T-helper 22 cell (primary cell): ENCODE results near the gene SRSF9.
"Not testable (repeated sequence)": the region's sequence is repeated elsewhere in the genome, so short reads cannot be mapped to it uniquely, and the experiment has no call there.

Source experiments
- DNase-seq: peaks from one replicate; pipeline ENCODE4 v3.0.0-alpha.2; 2020; ENCODE audit warnings: low read depth

SRSF9 gene

GRCh38 chr12:120447992-120448391 lies 21.6 kb downstream of the SRSF9 start:
- DNase-seq, result no peak

DNA sequence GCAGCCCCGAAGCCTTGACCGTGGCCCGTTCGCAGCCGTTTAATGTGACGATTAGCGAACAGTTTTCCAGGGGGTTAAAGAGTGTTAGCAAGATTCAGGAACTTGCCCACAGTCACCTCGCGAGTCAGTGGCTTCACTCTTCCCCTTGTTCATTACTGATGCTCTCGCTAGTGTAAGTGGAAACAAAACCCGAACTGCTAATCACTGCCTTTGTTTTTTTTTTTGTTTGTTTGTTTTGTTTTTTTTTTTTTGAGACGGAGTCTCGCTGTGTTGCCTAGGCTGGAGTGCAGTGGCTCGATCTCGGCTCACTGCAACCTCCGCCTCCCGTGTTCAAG lies 22.7 kb downstream of the SRSF9 start:
- not testable (repeated sequence) for DNase-seq

DNA sequence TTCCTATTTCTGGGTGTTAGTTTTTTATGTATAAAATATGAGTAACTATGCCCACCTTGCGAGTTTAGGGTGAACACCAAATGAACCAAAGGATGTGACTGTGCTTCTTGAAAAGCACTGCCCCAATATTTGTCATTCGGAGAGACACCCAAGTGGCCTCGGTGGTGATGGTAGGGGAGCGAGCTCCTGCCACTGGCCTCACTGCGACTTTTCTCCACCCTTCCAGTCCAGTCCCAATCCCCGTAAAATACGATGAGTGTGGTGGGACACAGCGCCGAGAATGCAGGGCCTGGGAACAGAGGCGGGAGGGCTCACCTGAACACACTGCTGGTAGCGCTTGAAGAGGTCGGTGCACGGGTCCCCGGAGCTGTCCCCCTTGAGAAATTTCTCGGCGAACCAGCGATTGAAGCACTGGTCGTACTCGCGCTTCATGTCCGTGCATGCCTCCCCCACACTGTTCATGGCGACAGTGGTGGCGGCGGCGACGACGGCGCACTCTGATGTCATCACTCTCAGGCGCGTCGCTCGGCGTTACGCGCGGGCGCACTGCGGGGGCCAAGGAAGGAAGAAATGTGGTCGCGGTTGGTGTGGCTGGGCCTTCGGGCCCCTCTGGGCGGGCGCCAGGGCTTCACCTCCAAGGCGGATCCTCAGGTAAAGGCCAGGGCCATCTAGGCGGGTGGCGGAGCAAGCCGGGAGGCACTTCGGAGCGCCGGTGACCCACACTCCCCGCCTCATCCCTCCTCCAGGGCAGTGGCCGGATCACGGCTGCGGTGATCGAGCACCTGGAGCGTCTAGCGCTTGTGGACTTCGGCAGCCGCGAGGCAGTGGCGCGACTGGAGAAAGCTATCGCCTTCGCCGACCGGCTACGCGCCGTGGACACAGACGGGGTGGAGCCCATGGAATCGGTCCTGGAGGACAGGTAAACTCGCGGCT lies 23.4 kb downstream of the SRSF9 start, which contains the start of the genes GATC and TRIAP1:
Gene GATC (plus strand): TSS at position 534 of the 933 bp plus-strand sequence. CDS start 37 bp downstream, at position 571.
Gene TRIAP1 (minus strand): TSS at position 474 of the 933 bp plus-strand sequence. CDS start 12 bp downstream, at position 462.
- DNase-seq, result peak; percentile 72

DNA sequence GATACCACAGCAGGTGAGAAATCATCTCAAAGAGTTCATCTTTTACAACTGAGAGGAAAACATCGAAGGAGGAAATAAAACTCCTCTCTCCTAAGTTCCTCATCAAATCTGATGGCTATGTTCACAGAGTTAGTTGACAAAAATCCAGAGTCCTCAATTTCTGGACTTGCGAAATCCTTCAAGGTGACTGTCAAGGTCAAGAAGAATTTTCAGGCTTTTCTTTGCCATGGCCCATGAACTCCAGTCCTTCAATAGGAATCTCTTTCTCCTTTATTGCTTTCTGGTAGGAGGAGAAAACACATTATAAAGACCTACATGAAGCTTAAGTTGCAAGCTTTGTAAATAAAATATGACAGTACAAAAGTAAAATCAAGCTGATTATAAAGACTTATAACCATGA lies 24.9 kb downstream of the SRSF9 start:
- no peak for DNase-seq

GRCh38 chr12:120439646-120440247 lies 29.8 kb downstream of the SRSF9 start:
- DNase-seq, result peak; percentile 60

- DNase-seq, result no peak
These were observed 30.9 kb downstream of the SRSF9 start for GRCh38 chr12:120438495-120439198.

GRCh38 chr12:120437735-120438494 lies 31.6 kb downstream of the SRSF9 start, which contains the start of gene COX6A1:
Gene COX6A1 (plus strand): TSS chr12:120438113. CDS start chr12:120438127, 14 bp downstream.
- peak; percentile 98 for DNase-seq

DNA sequence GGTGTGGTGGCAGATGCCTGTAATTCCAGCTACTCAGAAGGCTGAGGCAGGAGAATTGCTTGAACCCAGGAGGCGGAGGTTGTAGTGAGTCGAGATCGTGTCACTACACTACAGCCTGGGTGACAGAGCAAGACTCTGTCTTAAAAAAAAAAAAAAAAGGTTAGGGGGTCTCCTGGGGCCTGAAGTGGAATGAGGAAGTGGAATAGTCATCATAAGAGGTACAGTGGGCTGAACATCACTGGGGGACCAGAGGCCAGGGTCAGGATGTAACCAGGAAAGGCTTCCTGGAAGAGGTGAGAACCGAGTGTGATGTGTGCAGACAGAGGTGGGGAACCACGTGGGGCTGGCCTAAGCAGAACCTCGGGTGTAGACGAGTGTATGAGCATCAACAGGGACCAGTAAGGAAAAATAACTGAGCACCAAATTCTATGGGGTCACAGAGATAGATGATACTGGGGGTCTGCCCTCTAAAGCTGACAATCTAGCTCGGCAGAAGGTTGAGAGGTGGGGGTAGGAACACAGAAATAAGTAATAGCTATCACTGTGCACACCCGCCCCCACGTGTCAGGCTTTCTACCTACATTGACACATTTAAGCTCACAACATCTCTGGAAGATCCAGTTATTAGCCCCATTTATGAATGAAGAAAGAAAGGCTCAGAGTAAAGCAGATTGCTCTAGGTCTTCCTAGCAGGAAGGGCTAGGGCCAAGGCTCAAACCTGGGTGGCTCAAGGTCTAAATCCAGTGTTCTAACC lies 36.6 kb downstream of the SRSF9 start:
- DNase-seq, result no peak

DNA sequence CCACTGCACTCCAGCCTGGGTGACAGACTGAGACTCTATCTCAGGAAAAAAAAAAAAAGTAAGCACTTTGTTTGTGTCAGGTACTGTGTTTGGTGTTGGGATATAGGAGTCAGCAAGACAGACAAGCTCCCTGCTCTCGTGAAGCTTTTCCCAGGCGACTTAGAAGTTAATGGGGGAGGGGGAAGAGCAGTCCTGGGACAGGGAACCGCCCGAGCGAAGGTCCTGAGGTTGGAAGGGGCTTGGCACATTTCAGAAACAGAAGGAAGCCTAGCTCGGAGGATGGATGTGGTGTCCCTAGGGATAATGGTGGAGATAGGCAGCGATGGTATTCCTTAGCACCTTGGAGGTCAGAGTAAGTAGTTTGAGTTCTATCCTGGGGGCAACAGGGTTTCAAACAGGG lies 40.2 kb downstream of the SRSF9 start:
- DNase-seq, result no peak

- DNase-seq, result no peak
These were observed 40.8 kb downstream of the SRSF9 start for GRCh38 chr12:120428597-120429229.

DNA sequence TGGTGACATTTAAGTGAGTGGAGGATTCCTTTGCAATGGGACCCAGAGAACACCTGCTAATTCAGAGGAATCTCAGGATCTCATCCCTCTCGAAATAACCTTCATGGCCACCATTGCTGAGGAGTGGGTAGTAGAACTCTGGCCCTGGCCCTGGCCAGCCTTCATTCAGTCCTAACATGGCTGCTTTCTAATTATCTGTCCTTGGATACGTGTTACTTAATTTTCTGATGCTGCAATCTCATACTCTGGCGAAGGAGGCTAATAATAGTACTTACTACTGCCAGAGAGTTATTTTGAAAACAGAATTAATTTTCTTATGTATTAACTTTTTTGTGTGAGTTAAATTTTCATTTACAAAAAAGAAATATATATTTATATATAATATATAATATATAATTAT lies 43.8 kb downstream of the SRSF9 start:
- DNase-seq, result no peak

DNA sequence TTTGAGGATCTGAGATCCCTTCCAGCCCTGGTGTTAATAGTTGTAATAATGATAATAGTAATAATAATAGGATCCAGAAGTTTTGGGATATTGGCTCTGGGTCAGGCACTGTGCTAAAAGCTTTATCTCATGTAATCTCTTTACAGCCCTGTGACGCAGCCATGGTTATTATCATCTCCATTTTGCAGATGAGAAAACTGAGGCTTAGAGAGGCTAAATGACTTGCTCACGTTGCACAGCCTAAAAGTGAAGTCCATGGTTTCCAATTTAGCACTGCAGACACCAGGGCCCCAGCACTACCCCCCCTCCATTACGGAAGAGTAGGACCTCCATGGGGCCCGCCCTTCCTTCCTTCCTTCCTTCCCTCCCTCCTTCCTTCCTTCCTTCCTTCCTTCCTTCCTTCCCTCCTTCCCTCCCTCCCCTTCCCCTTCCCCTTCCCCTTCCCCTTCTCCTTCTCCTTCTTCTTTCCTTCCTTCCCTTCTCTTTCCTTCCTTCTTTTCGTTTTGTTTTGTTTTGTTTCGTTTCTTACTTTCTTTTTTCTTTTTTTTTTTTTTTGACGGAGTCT lies 46.6 kb downstream of the SRSF9 start:
- DNase-seq, result no peak

DNA sequence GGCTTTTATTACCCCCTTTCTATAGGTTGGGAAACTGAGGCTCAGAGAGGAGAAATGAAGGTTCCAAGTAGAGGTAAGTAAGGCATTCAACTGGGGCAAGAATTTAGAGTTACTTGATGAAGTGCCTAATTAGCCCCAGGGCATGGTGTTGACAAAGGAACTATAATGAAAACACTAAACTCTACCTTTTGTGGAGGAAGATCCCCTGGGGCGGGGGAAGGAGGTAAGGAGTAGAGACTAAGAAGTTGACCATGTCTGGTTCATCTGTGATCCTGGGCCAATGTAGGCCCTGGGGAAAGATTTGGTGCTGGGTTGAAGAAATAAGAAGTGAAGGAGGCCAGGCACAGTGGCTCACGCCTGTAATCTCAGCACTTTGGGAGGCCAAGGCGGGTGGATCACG lies 47.8 kb downstream of the SRSF9 start:
- DNase-seq, result no peak

DNA sequence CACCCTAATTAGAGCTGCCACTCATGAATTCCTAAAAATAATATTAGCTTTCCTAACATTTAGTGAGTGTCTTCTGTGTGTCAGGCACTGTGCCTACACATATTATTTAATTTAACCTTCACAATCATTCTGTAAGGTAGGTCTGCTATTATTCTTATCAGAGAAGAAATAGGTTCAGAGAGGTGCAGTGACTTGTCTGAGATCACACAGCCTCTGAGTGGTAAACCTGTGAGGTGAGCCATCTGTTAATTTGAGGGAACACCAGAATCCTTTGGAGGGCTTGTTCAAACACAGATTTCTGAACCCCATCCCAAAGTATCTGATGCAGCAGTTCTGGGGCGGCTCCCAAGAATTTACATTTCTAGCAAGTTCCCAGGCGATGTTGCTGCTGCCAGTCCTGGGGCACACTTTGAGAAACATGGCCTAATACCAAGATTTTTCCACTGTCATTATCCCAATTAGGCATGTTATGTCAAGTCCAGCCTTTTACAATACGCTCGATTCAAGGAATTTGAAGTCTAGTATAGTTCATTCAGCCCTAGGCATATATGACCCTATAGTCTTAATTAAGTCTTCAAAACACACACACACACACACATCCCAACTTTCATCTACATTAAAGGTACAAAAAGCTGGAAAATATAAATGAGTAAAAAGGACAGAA lies 51.5 kb downstream of the SRSF9 start:
- no peak for DNase-seq

- no peak for DNase-seq
These were observed 52.9 kb downstream of the SRSF9 start for GRCh38 chr12:120416490-120417216.

GRCh38 chr12:120413901-120414695 lies 55.5 kb downstream of the SRSF9 start:
- DNase-seq, result no peak

DNA sequence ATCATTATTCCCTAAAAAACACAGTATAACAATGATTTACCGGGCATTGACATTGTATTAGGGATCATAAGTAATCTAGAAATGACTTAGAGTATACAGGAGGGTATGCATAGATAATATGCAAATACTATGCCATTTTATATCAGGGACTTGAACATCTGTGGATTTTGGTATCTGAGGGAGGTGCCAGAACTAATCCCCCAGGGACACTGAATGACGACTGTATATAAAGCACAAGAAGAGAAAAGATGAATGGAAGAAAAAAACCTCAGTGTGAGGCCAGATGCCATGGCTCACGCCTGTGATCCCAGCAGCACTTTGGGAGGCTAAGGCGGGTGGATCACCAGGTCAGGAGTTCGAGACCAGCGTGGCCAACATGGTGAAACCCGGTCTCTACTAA lies 57.1 kb downstream of the SRSF9 start:
- no peak for DNase-seq
